GM18511 (cell line): ENCODE measurements around the gene EIF4E2.

Experiments
- ATAC-seq: cut with Tn5 transposase; IDR thresholded peaks from one replicate; pipeline ENCODE4 v1.9.1; 2021; ENCODE audit warnings: mild to moderate bottlenecking, moderate library complexity; ENCODE audit not compliant: unreplicated experiment

EIF4E2 gene

GRCh38 chr2:232535761-232536530, 14.5 kb upstream of the EIF4E2 start:
- ATAC-seq = no peak

- no peak for ATAC-seq
Observed at GRCh38 chr2:232537079-232537478, 13.4 kb upstream of the EIF4E2 start.

GRCh38 chr2:232537499-232537898, 13.0 kb upstream of the EIF4E2 start:
- ATAC-seq = no peak

GRCh38 chr2:232538671-232539070, 11.8 kb upstream of the EIF4E2 start:
- ATAC-seq = no peak

GRCh38 chr2:232539298-232540231, 10.9 kb upstream of the EIF4E2 start, which contains the start of gene CHRNG:
CHRNG (plus strand) TSS chr2:232539692; CDS start chr2:232539748, 56 bp downstream.
- ATAC-seq = no peak

- no peak for ATAC-seq
Observed at GRCh38 chr2:232540441-232541041, 9.9 kb upstream of the EIF4E2 start.

- ATAC-seq = no peak
Observed at GRCh38 chr2:232541195-232541960, 9.1 kb upstream of the EIF4E2 start.

GRCh38 chr2:232541961-232542714, 8.4 kb upstream of the EIF4E2 start:
- no peak for ATAC-seq

- ATAC-seq = no peak
Observed at GRCh38 chr2:232542715-232543467, 7.6 kb upstream of the EIF4E2 start.

- ATAC-seq = no peak
Observed at GRCh38 chr2:232543491-232543890, 7.0 kb upstream of the EIF4E2 start.

- ATAC-seq = no peak
Observed at GRCh38 chr2:232543928-232544631, 6.4 kb upstream of the EIF4E2 start.

GRCh38 chr2:232544674-232545073, 5.8 kb upstream of the EIF4E2 start:
- ATAC-seq = no peak

- ATAC-seq = no peak
Observed at GRCh38 chr2:232545511-232546375, 4.7 kb upstream of the EIF4E2 start.

- no peak for ATAC-seq
Observed at GRCh38 chr2:232547991-232548390, 2.5 kb upstream of the EIF4E2 start.

GRCh38 chr2:232549655-232550353, 685 bp upstream of the EIF4E2 start:
- ATAC-seq = no peak

- no peak for ATAC-seq
Observed at GRCh38 chr2:232551250-232551638, 755 bp downstream of the EIF4E2 start.

- no peak for ATAC-seq
Observed at GRCh38 chr2:232551776-232552175, 1.3 kb downstream of the EIF4E2 start.
